HG02763 (cell line): ENCODE results near the gene SLC4A8.

Experiments
- ATAC-seq: cut with Tn5 transposase; IDR thresholded peaks from one replicate; pipeline ENCODE4 v1.9.1; 2021; ENCODE audit warnings: mild to moderate bottlenecking, moderate library complexity; ENCODE audit not compliant: unreplicated experiment

SLC4A8 gene

DNA sequence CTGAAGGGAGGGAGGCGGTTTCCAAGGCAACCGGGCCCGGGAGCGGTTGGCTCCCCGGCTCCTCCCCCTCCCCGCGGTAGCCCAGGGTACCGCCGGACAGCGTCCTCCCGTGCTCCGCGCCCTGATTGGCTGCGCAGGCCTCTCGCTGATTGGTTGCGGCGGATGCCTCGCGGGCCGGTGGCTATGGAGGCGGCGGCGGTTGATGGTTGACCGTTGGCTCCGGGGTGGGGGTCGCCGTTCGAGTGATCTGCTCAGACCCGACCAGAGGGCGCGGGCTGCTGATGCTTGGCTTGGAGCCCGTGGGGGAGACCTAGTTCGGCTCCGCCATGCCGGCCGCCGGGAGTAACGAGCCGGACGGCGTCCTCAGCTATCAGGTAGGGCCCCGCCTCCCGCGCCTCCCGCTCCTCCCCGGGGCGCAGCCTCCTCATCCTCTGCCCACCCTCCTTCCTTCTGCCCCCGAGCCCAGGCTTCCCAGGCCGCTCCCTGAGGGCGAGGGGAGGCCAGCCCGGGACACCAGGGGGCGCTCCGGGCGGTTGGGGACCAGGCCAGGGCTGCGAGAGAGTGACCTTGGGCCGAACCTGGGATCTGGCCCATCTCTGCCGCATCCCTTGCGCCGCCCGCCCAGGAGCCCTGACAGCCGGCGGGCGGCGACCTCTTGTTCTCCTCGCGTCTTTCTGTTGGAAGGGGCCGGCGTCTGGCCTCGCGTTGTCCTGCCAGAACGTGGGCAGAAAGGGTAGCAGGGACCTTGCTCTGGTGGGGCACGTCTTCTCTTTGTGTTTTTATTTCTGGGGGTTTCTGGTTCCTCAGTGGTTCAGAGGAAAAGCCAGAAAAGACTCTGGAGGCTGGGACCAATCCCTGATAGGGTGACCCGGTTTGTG, at the start of gene SLC4A8:
Gene SLC4A8, plus strand, starts transcription at position 170 of the 878 bp plus-strand sequence. Its CDS starts 157 bp downstream, at position 327.
- peak; percentile 77 for ATAC-seq

DNA sequence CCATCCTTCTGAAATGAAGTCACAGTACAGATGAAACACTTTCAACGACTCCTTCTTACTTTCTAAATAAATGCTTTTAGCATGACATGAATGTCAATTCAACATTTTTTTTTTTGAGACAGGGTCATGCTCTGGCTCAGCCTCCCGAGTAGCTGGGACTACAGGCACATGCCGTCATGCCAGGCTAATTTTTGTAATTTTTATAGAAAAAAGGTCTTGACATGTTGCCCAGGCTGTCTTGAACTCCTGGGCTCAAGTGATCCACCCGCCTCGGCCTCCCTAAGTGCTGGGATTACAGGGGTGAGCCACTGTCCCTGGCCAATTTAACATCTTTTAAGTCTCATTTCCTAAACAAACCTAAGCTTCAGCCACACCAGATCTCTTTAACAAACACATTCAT, 49.8 kb upstream of the SLC4A8 start:
- ATAC-seq = no peak

DNA sequence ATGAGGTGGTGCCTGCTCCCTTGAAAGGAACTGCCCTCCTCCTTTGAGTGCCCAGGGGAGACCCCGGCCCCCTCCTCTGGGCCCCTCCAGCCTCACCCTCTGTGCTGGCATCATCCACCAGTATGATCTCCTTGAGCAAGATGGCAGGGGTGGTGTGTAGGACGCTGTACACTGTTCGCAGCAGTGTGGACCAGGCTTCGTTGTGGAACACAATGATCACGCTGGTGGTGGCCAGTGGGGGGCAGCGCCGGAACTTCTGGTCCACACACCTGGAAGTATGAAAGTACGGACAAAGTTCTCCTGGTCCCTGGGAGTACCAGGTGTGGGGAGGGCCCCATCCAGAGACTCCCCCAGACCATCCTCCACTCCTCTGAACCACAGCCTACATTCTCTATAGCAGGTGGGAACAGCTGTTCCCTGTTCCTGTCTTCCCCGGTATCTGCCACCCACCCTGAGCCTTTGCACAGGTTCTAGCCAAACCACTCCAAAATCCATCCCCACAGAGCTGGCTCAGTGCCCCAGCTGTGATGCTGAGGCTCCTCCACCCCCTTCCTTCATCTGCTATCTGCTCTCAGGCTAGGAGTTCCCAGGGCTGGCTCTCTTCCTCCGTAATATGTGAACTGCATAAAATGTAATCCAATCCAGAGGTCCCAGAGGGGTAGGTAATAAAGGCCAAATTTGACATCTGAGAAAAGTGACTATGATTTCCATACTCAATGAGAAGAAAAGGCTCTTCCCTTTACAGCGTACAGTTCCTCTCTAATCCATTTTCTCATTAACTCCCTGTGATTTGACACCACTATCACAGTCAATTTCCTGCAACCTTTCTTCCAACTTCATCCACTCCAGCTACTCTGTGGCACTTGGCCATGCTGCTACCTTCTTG, 47.3 kb upstream of the SLC4A8 start:
- ATAC-seq = no peak

DNA sequence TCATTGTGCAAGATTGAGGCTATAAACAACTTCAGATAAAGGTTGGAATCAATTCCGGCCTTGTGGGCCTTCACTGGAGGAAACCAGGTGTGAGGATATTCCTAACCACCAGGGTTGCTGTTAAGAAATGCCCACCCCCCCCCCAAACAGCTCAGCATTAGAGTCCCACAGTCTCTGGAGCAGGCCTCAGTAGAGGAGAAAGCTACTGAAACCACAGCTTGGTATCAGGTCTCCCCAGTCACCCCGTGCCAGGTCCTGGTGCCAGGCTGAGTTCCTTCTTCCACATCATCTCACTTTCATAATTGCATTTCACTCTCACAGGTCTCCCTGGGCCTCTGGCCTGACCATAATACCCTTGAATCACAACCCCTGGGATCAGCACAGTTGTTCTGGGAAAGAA, 45.9 kb upstream of the SLC4A8 start:
- ATAC-seq = no peak

DNA sequence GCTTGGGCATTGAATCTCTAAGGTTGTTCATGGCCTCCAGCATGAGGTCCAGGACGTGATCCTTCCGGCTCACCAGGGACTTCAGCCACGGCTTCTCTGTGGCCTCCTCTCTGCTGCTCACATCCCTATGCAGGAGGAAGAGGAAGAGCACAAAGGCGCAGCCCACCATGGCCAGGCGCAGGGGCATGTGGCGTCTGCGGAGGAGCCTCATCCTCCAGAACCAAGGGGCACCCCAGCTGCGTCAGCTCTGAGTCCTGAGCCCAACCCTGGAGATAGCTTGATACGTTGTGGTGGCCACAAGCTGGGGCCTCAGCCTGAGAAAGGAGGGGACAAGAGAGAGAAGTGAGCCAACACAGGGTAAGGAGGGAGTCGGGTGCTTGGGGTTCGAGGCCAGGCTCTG, 45.1 kb upstream of the SLC4A8 start:
- no peak for ATAC-seq

DNA sequence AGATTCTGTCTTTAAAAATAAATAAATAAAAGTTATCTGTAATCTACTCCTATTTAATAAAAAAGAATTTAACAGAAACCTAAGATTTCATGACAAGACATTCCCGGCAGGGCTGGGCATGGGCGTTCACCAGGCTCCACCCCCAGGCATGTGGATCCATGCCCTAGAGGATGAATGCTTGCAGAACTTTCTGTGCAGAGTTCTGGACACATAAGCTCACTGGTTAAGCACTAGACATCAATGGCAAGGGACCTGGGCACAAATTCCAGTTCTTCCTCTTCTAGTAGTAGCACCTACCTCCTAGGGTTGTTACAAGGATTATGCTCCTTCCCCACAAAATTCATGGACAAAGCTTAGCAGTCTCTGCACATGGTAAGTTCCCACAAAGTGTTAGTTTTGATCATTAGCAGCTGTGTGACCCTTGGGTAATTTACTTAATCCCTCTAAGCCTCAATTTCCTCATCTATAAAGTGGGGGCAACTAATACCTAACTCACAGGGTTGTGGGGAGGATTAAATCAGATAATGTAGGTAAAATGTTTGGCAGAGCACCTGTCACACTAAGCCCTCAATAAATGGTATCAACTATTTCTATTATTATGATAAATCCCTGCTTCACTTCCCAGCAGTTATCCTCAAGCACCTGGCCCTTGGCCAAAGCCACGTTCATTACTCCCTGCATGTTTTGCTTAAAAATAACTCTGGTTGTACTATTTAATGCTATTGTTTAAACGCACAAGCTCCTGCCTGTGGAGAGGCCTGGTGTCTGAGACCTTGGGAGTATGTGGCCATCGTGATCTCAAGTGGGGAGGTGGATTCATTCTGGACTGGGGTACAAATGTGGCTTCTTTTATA, 43.2 kb upstream of the SLC4A8 start:
- ATAC-seq = no peak

DNA sequence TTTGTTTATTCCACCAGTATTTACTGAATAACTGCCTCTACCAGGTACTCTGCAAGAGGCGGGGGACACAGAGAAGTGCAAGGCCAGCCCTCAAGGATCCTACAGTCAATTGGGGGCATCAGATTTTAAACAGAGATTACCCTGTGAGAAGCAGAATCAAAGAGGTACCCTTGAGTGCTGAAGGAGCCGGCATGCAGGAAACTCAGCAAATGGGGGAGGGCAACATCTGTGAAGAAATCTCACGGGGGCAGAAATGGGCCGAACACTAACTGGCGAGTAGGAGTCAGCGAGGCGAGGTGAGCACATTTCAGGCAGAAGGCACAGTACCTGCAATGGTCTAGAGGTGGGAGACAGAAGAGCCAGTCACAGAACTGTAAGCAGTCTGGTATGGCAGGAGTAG, 42.5 kb upstream of the SLC4A8 start:
- ATAC-seq = no peak

DNA sequence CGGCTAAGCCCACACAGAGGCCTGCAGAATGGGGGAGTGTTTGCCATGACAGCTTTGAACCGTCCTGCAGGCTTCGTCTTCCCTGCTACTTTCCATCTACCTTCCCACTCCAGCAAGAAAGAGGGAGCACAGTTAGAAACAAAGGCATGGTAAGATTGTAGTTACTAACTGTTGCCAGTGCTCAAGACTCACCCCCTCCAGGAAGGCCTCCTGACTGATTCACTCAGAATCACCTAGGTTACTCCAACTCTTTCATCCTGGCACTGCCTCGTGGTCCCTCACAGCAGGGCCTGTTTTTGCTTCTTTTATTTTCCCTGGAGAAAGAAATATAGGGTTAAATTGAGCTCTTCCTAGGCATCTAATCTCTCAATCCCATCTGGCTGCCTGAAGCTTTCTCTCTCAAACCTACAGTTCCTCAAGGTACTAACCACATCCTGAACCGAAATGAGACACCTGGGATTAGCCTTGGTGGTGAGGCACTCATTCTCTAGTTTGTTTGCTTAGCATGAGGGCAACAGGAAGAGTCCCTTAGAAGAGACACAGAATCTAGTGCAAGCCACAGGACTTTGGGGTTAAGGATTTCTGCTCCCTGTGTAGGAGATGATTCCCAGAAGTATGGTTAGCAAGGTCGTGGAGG, 41.2 kb upstream of the SLC4A8 start:
- no peak for ATAC-seq

DNA sequence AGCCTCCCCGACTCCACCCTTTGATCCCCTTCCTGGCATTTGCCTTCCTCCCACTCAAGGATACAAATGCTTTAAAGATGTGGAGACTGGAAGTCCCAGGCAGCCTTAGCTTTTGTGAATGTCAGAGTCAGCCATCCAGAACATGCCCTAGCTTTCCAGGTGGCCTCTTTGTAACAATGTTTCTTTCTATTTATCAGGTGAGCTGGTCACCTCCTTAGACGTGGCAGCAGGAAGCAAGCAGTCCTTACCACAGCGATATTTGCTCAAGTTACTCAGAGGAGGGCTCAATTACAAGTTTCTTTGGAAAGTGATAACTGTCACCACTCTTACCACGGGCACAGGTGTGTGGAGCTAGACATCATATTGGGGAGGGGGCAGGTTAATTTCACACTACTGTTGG, 38.3 kb upstream of the SLC4A8 start:
- no peak for ATAC-seq

DNA sequence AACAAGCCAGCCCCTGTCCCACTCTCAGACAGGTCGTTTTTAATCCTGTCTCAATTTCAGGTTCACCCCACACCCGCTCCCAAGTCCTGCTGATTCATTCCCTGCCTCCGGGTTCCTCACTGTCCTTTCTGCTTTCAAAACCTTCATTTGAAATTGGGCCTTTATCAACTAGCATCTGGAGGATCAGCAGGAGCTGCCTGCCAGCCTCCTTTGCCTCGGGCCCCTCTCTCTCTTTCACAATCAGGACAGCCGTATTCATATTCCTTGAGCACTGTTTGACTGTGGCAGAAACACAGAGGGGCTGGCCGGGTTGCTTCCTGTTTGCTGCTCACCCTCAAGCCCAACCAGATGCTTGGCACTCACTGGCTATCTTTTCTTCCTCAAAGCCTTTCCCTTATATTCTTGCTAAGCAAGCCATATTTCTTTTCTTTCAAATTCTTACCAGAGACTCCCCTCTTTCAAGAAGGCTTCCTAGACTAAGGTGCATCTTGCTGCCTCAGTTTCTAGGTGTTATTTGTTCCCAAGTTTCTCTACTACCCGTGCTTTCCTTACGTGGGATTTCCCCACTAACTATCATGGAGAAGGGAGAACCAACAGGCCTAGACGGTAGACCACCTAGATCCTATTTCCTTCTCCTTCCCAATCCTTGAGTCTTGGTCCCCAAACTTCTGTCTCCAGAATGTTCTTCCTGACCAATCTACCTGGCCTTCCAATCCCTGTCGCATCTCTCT, 36.4 kb upstream of the SLC4A8 start:
- no peak for ATAC-seq

DNA sequence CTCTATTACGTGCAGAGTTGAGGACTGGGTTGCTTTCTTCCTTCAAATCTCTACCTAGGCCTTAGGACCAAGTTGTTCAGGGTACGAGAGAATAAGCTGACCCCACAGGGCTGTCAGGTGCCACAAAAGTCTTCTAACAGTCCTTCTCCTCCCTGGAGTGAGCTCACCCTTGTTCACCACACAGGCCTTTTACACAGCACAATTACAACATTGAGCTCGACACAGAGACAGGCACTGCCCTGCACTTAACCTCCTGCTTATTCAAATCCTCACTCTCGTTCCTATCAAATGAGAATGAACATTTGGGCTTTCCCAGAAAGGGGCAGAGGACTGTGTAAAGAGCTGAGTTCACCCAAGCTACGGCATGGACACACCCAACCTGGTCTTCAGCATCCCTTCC, 35.8 kb upstream of the SLC4A8 start:
- ATAC-seq = no peak

DNA sequence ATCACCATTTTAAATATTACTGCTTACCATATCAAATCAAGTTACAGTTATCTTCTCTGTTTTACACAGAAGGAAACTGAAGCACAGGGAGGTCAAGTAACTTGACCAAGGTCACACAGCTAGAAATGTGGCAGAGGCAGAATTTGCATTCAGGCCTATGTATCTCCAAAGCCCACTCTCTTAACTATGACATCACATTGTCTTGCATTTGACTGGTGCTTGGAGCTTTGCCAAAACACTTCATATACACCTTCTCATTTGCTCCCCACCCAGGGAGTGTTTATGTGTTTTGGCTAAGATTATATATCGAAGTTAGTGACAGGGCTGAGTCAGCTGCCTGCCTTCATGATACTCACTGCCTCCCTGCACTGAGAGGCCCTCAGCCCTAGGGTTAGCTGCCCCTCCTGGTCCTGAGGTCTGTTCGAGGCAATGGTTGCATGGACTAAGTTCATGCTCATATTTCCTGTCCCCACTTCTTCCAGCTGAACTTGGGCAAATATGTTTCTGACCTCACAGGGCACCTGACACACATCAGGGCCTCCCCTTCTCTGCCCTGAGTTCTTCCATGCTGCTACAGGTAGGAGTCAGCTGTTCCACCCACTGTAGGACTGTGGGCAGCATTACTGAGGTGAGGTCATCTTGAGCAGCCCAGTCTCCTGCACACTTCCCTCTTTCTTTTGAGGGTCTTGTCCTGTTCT, 35.2 kb upstream of the SLC4A8 start:
- no peak for ATAC-seq

DNA sequence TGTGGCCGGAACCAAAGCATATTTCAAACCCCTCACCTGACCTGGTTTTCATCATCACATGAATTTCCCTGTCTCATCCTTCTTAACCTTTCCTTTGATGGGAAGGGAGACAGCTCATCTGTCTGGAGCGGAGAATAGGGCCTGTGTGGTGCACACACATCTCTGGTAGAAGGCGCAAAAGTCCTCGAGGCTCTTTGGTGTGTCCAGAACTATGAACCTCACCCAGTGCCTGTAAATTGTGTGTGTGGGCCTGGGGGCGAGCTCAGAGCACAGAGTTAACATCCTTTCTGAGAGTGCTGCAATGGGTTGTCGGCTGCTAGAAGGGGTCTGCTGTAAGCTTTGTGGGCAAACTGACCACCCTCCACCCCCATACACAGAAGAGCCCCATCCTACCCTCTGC, 34.2 kb upstream of the SLC4A8 start:
- no peak for ATAC-seq

DNA sequence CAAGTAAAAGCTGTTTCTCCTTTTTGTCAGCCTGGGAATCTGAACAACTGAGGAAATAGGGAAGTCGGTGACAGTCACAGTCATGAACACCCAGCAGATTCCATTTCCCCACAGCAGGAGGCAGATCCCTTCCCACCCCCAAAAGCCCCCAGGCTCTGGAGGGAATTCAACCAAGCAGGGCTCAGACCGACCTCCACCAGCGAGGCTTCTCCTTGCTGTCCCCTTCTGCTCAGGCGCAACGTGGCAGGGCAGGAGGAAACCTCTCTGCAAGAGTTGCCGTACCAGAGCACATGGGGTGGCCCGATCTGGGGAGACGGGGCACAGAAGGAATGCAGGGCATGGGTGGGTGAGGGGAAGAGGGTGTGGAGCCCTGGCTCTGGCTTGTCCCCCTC, 33.7 kb upstream of the SLC4A8 start:
- no peak for ATAC-seq

DNA sequence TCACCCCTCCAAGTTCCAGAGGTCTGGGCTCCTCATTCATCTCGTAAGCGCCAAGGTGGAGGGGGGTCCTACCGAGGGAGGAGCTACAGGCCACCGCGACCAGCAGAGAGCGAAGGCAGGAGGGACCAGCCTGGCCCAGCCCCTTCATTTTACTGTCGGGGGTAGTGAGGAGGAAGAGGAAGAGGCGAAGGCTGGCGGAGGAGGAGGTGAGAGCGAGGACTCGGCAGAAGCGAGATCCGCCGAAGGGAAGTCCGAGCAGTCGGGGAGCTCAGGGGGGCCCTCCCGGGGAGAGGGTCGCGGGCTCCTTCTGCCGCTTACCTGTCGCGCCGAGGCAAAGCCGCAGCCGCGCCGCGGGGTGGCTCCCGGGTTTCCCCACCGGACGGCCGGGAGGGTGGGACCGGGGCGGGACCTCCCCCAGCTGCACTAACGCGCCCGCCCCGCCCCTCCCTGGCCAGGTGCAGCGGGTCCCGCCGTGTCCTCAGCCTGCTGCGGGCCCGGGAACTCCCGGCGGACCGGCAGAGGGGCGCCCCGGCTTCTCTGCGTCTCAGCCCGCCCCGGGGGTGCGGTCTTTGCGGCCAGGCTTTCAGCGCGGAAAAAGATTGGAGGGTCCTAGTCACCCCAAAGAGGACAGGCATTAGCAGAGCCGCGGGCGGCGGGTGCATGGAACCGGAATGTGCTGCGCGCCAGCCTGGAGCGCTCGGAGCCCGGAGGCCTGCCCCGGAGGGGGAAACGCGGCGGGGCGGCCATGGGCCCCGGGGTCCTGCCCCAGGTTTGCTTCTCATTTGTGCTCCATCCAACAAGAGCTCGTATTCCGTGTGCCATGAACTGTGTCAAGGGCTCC, 33.1 kb upstream of the SLC4A8 start, which contains the start of gene GALNT6:
Gene GALNT6, minus strand, starts transcription at position 124 of the 841 bp plus-strand sequence. CDS start 11,625 bp downstream, outside the sequence.
- peak; percentile 46 for ATAC-seq

DNA sequence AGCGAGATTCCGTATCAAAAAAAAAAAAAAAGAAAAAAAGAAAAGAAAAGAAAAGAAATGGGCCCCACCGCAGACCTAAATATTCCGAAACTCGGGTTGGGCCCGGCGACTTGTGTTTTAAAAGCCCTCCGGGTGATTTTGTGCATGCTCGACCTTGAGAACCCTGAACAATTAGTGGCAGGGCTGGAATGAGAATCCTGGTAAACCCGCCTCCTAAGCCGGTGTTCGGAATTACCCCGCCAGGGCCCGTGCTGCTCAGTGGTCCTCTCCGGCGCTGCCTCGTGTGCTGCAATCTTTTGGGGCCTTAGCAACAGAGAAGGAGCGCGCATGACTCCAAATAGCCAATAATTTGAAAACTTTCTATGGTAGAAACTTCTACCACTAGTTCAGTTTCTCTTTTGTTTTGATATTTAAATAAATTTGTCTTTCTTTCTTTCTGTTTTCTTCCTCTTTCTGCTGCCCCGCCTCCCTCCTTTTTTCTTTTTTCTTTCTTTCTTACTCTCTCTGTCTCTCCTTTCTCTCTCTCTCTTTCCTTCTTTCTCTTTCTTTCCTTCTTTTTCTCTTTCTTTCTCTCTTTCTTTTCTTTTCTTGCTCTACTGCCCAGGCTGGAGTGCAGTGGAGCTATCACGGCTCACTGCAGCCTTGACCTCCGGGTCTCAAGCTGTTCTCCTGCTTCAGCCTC, 31.9 kb upstream of the SLC4A8 start:
- no peak for ATAC-seq

DNA sequence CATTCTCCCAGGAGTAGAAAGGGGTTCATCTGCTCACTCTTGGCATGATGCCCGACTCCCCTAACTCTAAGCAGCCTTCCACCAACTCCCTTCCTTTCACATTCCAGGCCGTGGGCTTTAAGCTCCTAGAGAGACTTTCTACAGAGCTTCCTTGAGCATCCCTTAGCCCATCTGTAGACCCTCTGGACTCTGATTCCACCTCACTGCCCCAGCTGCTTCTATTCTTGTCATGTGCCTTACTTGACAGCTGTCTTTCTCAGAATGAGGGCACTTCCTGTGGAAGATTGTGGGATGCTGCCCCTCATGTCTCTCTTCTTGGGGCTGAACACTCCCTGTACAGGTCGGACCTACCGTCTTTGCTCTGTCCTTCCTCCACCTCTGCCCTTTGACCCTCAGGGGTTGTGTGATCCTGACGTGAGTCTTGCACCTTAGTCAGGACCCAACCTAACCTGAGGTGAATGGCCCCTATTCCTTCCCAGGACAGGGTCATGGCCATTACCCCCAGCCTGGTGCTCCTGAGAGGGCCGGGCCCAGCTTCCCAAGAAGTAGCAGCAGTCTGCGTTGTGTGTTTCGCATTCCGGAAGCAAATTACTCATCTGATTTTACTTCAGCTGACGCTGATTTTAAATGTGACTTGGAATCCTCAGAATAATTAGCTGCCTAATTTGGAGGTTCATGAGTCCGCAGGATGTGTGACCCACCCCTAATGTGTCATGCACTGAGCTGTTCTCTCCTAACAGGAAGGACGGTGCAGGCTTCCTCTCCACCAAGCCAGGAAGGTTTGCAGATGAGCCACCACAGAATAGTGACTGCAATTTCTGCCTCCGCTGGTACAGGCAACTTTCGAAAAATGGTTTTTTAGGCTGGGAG, 30.7 kb upstream of the SLC4A8 start:
- no peak for ATAC-seq
